Measurements from ENCODE around the gene PAPPA.

Gene PAPPA

GRCh38 chr9:116451500-116452115 lies 298.0 kb downstream of the PAPPA start (continued):
- TF ChIP-seq ZBTB11 (tag by site-specific recombination; conservative IDR thresholded peaks at IDR 0.05; ENCODE audit: low read depth) (no peak), PRDM1 (tag by site-specific recombination; IDR thresholded peaks at IDR 0.05) (no peak), RBAK (tag by site-specific recombination; IDR thresholded peaks at IDR 0.05) (no peak), PRDM6 (tag by site-specific recombination; IDR thresholded peaks at IDR 0.05) (no peak), ZFP37 (tag by site-specific recombination; IDR thresholded peaks at IDR 0.05) (no peak), MYNN (tag by site-specific recombination; IDR thresholded peaks at IDR 0.05; ENCODE audit: borderline replicate concordance) (no peak), ZNF324 (tag by site-specific recombination; IDR thresholded peaks at IDR 0.05) (no peak)

All from HEK293 (cell line).